ENCODE results near the gene CORIN.
"Not testable (repeated sequence)": the region's sequence is repeated elsewhere in the genome, so short reads cannot be mapped to it uniquely, and the experiment has no call there.

- not testable (repeated sequence) for TF ChIP-seq CTCF (IDR thresholded peaks at IDR 0.05; ENCODE audit: low read depth, low read length, missing input control); REST (IDR thresholded peaks at IDR 0.05); GABPA (IDR thresholded peaks at IDR 0.05 in 1 of 2, conservative IDR thresholded peaks at IDR 0.05 in 1 of 2)
These were observed 69.9 kb downstream of the CORIN start for GRCh38 chr4:47767956-47768355.
